GM12874 (cell line): ENCODE data around the gene ENDOV.

Experiments
- TF ChIP-seq, protein P1 (sequence below): IDR thresholded peaks from 2 replicates; pipeline ENCODE4 v1.5.1; 2011; ENCODE audit warnings: low read depth, mild to moderate bottlenecking, control low read depth, low read length, moderate library complexity; ENCODE audit not compliant: insufficient read depth

Gene ENDOV

DNA sequence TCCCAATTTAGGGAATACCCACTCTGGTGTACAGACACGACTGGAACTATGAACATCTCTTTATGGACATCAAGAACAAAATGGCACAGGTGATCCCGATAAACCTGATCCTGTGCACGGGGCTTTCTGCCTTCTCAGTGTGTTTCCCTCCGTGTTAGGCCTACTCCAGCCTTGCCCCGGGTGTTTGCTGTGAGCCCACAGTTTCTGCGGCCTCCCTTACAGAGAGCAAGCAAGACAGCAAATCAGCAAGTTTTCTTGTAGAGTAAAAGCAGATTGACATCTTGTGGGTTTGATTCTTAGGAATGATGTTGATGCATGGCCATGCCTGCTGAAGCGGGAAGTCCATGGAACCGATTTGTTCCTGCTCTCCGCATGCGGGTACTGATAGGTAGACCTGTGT is 26.4 kb upstream of the ENDOV start:
- TF ChIP-seq, protein P1, sequence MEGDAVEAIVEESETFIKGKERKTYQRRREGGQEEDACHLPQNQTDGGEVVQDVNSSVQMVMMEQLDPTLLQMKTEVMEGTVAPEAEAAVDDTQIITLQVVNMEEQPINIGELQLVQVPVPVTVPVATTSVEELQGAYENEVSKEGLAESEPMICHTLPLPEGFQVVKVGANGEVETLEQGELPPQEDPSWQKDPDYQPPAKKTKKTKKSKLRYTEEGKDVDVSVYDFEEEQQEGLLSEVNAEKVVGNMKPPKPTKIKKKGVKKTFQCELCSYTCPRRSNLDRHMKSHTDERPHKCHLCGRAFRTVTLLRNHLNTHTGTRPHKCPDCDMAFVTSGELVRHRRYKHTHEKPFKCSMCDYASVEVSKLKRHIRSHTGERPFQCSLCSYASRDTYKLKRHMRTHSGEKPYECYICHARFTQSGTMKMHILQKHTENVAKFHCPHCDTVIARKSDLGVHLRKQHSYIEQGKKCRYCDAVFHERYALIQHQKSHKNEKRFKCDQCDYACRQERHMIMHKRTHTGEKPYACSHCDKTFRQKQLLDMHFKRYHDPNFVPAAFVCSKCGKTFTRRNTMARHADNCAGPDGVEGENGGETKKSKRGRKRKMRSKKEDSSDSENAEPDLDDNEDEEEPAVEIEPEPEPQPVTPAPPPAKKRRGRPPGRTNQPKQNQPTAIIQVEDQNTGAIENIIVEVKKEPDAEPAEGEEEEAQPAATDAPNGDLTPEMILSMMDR, result no peak

DNA sequence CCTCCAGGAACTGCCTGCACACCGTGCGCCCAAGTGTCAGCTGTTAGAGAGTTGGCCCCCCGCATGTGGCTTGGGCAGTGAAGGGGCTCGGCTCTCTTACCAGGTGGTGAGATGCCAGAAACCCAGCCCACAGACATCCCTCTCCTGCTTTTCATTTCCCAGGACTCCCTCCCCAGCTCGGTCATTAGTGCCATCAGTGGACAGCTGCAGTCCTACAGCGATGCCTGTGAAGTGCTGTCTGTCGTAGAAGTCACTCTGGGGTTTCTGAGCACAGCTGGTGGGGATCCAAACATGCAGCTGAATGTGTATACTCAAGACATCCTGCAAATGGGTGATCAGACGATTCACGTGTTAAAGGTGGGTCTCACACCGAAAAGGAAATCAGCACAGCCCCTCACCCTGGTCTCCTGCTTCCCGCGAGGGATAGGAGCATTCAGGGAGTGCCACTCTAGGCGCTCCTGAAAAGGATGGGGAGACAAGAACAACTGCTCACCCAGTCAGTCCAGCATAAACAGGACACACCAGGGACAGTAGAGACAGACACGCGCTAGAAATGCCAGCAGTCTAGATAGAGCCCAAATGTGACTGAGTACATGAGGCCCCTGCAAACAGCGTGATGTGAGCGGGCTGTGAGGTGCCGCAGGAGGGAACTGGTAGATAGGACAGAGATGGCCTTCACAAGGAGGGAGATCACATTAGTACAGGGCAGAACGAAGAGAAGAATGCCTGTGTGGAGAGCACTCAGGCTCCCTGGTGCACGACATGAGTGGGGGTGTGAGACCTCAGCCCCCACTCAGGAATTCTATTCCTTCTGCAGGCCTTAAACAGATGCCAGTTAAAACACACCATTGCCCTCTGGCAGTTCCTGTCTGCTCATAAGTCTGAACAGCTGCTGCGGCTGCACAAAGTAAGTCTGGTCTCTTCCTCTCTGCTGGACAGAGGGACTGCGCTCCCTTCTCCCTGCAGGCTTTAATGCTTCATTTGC is 25.7 kb upstream of the ENDOV start:
- TF ChIP-seq, protein P1, result no peak

DNA sequence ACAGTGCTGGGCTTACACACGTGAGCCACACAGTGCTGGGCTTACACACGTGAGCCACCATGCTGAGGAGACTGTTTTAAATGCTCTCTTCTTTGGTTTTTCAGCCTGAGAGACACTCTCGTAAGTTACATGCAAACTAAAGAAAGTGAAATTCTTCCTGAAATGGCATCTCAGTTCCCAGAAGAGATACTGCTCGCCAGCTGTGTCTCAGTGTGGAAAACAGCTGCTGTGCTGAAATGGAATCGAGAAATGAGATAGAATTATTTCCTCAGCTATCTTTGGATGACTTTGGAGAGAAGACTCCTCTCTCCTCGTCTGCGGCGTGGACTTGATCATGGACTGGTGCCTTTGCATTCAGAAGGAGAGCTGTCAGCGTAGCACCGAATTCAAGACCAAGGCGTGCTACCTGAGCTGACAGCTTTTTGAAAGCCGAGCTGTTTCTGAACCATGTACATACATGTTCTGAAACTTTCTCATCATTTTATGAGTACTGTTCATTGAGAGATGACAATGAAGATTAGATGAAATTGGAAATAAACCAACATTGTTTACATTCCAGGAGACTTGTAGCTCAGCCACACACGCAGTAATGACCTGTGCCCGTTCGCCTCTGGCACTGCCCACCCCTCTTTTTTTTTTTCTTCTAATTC is 21.6 kb upstream of the ENDOV start:
- TF ChIP-seq, protein P1, result no peak

DNA sequence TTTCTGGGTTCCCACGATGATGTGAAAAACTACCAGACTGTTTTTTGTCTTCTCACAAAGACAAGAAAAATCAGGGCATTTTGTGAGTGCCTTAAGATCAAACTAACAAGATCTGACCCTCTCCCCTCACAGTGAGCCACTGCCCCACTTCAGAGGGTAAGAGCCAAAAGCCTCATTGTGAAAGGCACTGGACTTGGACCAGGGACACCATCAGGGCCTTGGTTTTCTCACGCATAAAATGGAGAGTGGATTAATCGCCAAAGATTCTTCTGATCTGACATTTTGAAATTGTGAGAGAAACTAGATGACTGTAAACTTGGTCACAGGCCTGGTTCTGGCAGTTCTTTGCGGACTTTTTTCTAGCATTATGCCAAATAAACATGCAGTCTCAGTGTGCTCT is 21.0 kb upstream of the ENDOV start:
- TF ChIP-seq, protein P1, result no peak

DNA sequence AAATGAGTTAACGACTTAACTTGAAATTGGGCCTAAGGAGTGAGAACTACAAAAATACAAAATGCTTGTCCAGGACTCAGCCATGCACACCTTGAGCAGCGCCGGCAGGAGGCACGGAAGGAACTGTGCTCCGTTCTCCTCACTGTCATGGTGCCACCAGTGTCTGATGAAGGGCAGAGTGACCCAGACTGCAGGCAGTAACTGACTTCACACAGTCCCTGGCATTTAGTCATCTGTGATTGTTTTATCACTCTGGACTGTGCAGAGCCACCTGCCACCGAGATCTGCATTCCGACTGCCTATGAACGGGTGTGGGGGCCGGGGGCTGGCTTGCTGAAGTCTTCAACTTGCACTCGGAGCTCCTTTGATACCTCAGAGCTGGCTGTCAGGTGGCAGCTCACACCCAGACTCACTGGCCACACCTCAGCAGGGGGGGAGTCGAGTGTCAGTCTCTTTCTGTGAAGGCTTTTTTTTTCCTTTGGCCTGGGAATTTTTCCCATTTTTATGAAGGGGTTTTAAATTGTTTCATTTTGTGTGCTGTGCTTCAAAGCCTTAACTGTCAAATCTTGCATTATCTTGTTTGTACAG is 20.2 kb upstream of the ENDOV start:
- TF ChIP-seq, protein P1, result no peak

DNA sequence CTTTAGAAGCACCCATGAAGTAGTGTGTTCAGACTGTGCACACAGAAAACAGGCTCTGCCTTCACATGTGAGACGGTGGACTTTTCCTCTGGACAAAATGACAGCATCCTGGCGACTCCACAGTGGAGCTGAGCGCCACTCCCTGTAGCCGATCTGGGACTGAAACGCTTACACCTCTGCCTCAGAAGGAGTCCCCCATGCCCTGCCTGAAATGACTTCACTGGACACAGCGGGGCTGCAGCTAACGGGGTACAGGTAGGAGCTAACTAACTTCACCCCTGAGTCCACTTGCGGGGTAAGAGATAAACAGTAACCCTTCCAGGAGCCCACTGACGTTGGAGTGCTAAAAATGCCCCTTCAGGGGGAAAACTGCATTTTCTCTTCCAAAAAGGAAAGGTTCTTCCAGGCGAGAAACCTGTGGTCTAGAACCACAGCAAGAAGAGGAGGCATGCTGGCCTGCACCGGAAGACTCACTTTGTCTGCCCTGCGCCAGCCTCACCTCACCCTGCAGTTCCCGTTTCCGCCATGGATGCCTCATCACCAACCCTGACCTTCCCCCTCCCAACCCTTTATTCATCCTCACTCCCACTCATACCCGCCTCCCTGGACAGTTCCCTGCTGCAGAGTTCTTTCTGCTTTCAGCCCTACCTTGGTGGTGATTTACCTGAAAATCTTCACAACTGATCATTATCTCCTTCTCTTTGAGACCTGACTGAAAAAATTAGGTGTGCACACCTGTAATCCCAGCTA is 19.4 kb upstream of the ENDOV start:
- TF ChIP-seq, protein P1, result no peak
